ENCODE data around the gene GOLPH3. TPM values are rescaled to one million over a fixed set of nuclear protein-coding genes. Genes with fewer than 3 reads are reported as not detected.

The GOLPH3 gene
- total and polyA plus RNA-seq, 2 of the 8 experiments (the other 6 are each of a cell fraction or from before 2014, with no cell fraction given) = 53.7 to 93.6 TPM

- Histone ChIP-seq H3K23me2 (ENCODE audit: low read depth, low read length) (no peaks in the 10 kb centered on the region; the same call in 1 of the 2 replicates), H3K36me3 (ENCODE audit: control insufficient read depth in 2 of 4, insufficient read depth in 4 of 4, low read length in 3 of 4) (peaks cover 0 to 2% (median 0%) of the 10 kb centered on the region in 4 experiments; a peak in 1 of 8 replicates), H3K27ac (ENCODE audit: low read depth, low read length) (no peak overlapping the region), H3K23ac (ENCODE audit: insufficient read length) (no peak overlapping the region), H3K18ac (ENCODE audit: extremely low read depth, low read length) (no peak overlapping the region), H2AFZ (ENCODE audit: low read length) (no peak overlapping the region), H3K9me3 (ENCODE audit: insufficient read depth in 2 of 2, low read depth in 1 of 2, low read length in 1 of 2) (no peaks in the 10 kb centered on the region), H3K4ac (replicated peaks; ENCODE audit: insufficient read length, low read depth, low read length) (no peak overlapping the region), H3K9ac (replicated peaks in 1 of 4; ENCODE audit: extremely low read depth in 1 of 4, low read depth in 3 of 4, low read length in 3 of 4) (no peak overlapping the region), H3K4me3 (ENCODE audit: extremely low read depth in 1 of 4, insufficient read depth in 2 of 4, low read depth in 3 of 4, low read length in 4 of 4) (no peak overlapping the region), H2AK5ac (ENCODE audit: low read depth, low read length) (no peak overlapping the region), H4K20me1 (replicated peaks in 1 of 2; ENCODE audit: control insufficient read depth in 1 of 2, insufficient read depth in 2 of 2, low read length in 2 of 2) (peaks cover 16 to 21% of the 10 kb centered on the region in 2 experiments), H3K79me2 (ENCODE audit: control insufficient read depth in 1 of 2, insufficient read depth in 2 of 2, low read length in 2 of 2) (peaks cover 16 to 94% of the 10 kb centered on the region in 2 experiments), H4K91ac (replicated peaks; ENCODE audit: insufficient read length, low read length) (no peak overlapping the region), H3K14ac (ENCODE audit: insufficient read length) (no peak overlapping the region), H2BK12ac (ENCODE audit: low read depth, low read length) (no peak overlapping the region), H3K56ac (replicated peaks; ENCODE audit: insufficient read length, low read depth, low read length) (no peak overlapping the region), H3K4me1 (replicated peaks in 1 of 4; ENCODE audit: control insufficient read depth in 3 of 4, insufficient read depth in 4 of 4, low read length in 3 of 4) (peaks cover 0 to 13% (median 2%) of the 10 kb centered on the region in 4 experiments; a peak in 2 of 7 replicates), H4K8ac (ENCODE audit: extremely low read depth, insufficient read depth, low read length) (no peak overlapping the region), H3K79me1 (ENCODE audit: low read depth, low read length) (peaks cover 13% of the 10 kb centered on the region), H2BK15ac (ENCODE audit: low read length) (no peak overlapping the region), H4K5ac (ENCODE audit: insufficient read length, low read depth, low read length) (no peak overlapping the region), H3K4me2 (ENCODE audit: insufficient read depth in 1 of 2, low read depth in 2 of 2, low read length in 2 of 2) (no peak overlapping the region), H2BK5ac (ENCODE audit: low read depth, low read length) (no peak overlapping the region), H2BK120ac (replicated peaks; ENCODE audit: low read depth, low read length) (no peak overlapping the region), H2BK20ac (ENCODE audit: low read length) (no peak overlapping the region), H3K27me3 (replicated peaks in 1 of 4; ENCODE audit: control insufficient read depth in 3 of 4, extremely low read depth in 1 of 4, insufficient read depth in 3 of 4, low read length in 3 of 4) (no peaks in the 10 kb centered on the region)
- CTCF ChIA-PET (ENCODE audit: partially characterized antibody) = interaction anchor here (1.1 to 1.3 kb wide), 2 partner anchors 8 to 14 kb away, joined by 4 read pairs; no protein-coding TSS in a partner anchor
- WGBS, 2 experiments (ENCODE audit: extremely low coverage in 1 of 2, insufficient coverage in 1 of 2, insufficient read length in 1 of 2, insufficient replicate concordance in 2 of 2, low coverage in 1 of 2, low lambda C conversion rate in 2 of 2, missing lambda C conversion rate in 1 of 2) = 94% methylated on average over 4 of the region's 4 CpGs; no CpG with 5 or more reads in 1 of the 2 experiments
- FAIRE-seq = no peak
- no peak for DNase-seq (ENCODE audit: low read depth in 1 of 2, low spot score in 2 of 2)
- POLR2A ChIA-PET (ENCODE audit: partially characterized antibody) = interaction anchor here (0.9 to 3.1 kb wide), 6 partner anchors 9 to 24 kb away, joined by 3 to 15 read pairs (median 5); partner anchors contain the start of gene GOLPH3
- TF ChIP-seq E2F6 (IDR thresholded peaks at IDR 0.05) = no peak
Measured at GRCh38 chr5:32157078-32157477, 17.0 kb downstream of the GOLPH3 start.

Data from H1 (cell line).